Measurements from ENCODE around the gene C6orf136.

Gene C6orf136

GRCh38 chr6:30687659-30688431 lies 40.9 kb downstream of the C6orf136 start:
- no peak for DNase-seq

- DNase-seq, result peak in 1 of 2 donors; percentile 45
Measured at GRCh38 chr6:30688569-30688968, 41.6 kb downstream of the C6orf136 start.

GRCh38 chr6:30689022-30689865 lies 42.3 kb downstream of the C6orf136 start:
- DNase-seq, result no peak

- no peak for DNase-seq
Measured at GRCh38 chr6:30689985-30690384, 43.1 kb downstream of the C6orf136 start.

- peak; percentile 69 to 71 for DNase-seq
Measured at GRCh38 chr6:30690403-30691207, 43.7 kb downstream of the C6orf136 start, which contains the start of gene NRM. NRM (minus strand) TSS chr6:30690984; CDS start chr6:30690974, 10 bp downstream.

- DNase-seq, result no peak
Measured at GRCh38 chr6:30691208-30691847, 44.4 kb downstream of the C6orf136 start.

GRCh38 chr6:30696432-30696831 lies 49.5 kb downstream of the C6orf136 start:
- DNase-seq, result no peak

GRCh38 chr6:30700340-30700739 lies 53.4 kb downstream of the C6orf136 start:
- DNase-seq, result peak in 1 of 2 donors; percentile 21
